NCI-H82 treated with DMSO at 0.1 percent for 48 hours (cell line): ENCODE data around the gene ENGASE.
"Not testable (repeated sequence)": the region's sequence is repeated elsewhere in the genome, so short reads cannot be mapped to it uniquely, and the experiment has no call there.

Experiments
- DNase-seq: peaks from one replicate; lab custom pipeline; 2025; ENCODE audit not compliant: unreplicated experiment; lab: John Stamatoyannopoulos, UW

Gene ENGASE

DNA sequence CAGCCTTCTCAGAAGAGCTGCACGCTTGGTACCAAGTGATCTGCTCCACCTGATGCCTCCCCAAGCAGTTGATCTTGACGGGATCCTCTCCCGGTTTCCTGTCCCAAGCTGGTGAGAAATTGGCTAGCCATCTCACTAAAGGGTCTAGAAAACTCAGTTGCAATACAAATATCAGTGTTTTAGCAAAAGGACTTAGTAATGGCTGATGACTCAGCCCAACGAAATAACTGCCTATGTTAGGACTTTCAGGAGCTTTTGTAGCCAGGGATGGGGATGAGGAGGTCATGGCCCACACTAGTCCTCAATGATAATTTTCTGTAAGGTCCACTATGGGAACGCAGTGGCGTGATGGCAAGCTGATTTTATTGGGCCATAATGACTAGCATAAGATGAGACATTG is 23.3 kb upstream of the ENGASE start:
- DNase-seq: no peak

GRCh38 chr17:79052131-79052530 is 22.5 kb upstream of the ENGASE start:
- no peak for DNase-seq

DNA sequence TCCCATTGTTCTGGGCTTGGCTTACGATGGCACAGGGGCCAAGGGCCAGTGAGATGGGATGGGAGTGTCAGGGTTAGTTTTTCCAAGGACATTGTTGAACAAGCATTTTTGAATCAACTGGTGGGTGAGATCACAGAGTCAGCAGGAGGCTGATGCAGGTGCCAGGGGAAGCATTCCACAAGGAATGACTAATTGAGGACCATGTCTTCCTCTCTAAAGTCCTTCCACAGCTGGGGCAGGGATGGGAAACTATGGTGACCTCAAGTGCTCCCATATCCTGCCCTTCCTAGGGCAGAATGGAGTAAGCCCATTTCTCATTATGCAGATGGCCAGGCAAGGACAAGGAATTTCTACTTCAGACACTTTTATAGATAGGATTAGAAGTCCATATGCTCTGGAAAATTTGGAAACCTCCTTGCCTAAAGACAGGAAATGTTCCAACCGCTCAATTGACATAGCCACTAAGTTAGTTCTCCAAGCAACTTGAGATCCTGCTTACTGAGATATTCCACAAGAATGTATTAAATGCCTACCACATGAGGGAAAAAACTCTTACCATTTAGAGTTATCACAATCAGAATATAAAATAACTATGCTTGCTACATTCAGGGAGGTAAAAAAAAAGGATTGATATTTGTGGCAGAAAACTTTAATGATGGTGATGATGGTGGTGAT is 21.2 kb upstream of the ENGASE start:
- no peak for DNase-seq

DNA sequence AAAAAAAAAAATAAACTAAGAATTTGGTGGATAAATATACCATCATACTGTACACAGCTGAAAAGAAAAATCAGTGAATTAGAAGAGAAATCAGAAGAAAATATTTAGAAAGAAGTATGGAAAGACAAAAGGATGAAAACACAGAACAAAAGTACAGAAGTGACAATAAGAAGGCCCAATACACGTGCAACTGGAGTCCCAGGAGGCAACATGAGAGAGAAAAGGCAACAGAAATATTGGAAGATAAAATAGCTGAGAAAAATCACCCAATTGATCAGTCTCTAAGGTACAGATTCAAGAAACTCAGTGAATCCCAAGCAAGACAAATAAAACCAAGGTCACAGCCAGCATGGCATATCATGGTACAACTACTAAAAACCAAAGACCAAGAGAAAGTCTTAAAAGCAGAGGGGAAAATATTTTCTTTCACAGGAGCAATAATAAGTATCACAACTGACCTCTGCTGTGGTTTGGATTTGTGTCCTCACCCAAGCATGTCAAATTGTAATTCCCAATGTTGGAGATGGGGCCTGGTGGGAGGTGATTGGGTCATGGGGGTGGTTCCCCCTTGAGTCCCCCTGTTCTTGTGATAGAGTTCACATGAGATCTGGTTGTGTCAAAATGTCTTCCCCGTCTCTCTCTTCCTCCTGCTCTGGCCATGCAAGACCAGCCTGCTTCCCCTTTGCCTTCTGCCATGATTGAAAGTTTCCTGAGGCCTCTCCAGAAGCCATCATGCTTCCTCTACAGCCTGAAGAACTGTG is 20.2 kb upstream of the ENGASE start:
- no peak for DNase-seq

GRCh38 chr17:79055197-79055596 is 19.4 kb upstream of the ENGASE start:
- DNase-seq: no peak

DNA sequence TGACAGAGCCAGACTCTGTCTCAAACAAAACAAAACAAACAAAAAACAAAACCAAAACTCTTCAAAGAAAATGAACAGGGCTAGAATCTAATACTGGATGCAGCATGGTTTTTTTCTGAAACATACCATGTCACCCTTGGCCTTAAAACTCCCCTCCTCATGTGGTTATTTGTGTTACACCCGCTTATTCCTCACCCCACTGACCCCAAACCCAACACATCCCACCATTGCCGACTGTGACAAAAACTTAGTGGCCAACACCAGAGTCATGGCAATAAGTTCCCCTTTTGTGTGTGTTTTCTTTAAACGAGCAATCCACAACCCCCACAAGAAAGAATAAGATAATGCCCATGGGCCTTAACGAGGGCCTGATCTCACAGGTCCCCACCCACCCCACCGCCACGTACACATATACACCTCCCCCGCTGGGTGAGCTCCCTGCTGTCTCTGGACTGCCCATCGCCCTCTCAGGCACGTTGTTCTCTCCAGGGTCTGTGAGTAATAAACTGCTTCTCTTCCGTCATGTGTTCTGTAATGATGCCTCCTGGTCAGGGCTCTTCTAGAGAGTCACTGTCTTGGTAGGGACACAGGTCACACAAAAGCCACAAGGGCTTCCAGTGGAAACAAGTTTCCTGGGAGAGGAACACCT is 16.8 kb upstream of the ENGASE start:
- DNase-seq: no peak

DNA sequence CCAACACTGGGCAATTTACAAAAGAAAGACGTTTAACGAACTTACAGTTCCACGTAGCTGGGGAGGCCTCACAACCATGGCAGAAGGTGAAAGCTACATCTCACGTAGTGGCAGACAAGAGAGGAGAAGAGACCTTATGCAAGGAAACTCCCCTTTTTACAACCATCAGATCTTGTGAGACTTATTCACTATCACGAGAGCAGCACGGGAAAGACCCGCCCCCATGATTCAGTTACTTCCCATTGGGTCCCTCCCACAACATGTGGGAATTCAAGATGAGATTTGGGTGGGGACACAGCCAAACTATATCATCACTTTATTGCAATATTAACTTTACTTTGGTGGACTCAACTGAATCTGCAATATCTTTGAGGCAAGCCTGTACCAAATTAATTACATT is 11.9 kb upstream of the ENGASE start:
- no peak for DNase-seq

GRCh38 chr17:79064026-79064425 is 10.6 kb upstream of the ENGASE start:
- DNase-seq: no peak

GRCh38 chr17:79065105-79065670 is 9.4 kb upstream of the ENGASE start:
- no peak for DNase-seq

DNA sequence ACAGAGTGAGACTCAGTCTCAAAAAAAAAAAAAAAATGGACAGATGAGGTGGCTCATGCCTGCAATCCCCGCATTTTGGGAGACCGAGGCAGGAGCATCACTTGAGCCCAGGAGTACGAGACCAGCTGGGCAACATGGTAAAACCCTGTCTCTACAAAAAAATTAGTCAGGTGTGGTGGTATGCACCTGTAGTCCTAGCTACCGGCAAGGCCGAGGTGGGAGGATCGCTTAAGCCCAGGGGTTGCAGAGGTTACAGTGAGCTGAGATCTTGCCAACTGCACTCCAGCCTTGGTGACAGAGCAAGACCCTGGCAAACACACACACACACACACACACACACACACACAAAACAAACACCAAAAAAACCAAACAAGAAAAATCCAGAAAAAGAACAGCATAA is 7.7 kb upstream of the ENGASE start:
- no peak for DNase-seq

DNA sequence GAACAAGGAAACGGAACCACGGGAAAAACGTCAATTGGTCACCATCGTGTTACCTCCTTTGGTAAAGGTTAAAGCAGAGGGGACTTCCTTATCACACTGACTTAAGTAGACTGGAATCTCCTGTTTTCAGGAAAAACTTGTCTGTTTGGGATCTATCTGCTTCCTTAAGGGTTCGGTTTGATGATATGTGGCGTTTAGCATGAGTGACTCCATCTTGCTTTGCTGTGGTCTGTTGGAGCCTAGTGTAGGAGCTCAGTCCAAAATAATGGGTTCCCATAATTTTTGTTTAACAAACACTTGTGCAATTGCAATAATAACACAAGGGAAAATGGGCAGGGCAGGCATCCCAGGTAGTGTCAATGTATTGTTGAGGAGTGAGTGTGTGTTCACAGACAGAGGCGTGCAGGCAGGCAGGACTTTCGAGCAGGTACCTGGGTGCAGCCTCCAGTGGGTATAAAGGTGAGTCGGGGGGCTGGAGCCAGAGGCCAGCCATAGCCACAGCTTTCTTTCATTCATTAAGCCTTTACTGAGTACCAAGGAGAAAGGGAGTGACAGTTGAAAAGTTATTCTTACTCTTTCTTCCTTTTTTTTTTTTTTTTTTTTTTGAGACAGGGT is 4.3 kb upstream of the ENGASE start:
- no peak for DNase-seq

DNA sequence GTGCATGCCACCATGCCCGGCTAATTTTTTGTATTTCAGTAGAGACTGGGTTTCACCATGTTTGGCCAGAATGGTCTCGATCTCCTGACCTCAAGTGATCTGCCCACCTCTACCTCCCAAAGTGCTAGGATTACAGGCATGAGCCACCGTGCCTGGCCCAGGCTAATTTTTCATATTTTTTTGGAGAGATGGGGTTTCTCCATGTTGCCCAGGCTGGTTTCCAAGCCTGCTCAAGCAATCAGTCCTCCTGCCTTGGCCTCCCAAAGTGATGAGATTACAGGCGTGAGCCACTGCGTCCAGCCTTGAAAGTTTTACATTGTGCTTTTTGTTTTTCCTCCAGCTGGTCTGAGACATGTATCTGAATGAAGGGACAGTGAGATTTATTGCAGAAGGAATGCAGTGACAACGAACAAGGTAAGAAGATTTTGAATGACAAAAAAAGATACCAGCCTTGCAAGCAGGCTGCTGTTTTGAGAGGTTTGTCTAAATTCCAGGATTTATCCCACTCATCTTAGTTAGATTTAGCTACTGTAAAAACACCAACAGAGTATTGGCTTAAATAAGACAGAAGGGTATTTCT is 3.4 kb upstream of the ENGASE start:
- DNase-seq: no peak

DNA sequence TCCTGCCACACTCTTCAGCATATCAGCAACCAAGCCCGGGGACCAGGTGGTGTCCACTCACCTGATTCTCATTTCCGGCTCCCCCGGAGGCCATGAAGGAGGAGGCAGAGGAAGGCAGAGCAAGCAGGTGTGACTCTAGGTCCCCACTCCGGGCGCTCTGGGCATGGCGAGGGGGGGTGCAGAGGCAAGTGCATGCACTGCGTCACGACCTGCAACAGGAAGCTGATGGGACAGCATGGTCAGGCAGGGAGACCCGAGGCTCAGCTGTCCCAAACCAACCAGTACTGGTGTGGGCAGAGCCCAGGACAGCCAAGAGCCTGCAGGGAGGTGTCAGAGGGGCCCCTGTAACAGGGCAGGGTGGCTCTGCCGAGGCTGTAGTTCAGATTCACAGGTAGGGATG is 2.1 kb upstream of the ENGASE start:
- no peak for DNase-seq

- no peak for DNase-seq
Observed at GRCh38 chr17:79073016-79073705, 1.5 kb upstream of the ENGASE start.

GRCh38 chr17:79073706-79074088 is 927 bp upstream of the ENGASE start:
- no peak for DNase-seq

DNA sequence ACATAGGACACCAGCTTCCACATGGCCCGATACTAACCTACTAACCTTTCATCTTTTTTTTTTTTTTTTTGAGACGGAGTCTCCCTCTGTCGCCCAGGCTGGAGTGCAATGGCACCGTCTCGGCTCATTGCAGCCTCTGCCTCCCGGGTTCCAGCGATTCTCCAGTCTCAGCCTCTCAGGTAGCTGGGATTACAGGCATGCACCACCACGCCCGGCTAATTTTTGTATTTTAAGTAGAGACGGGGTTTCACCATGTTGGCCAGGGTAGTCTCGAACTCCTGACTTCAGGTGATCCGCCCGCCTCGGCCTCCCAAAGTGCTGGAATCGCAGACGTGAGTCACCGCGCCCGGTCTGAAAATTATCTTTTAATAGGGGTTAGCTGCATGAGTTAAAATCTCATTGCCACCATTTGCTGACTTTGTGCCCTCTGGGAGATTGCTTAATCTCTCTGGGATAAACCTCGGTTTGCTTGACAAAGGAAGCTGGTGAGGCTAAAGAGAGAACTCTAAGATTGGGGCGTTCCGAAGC is 439 bp upstream of the ENGASE start:
- not testable (repeated sequence) for DNase-seq

GRCh38 chr17:79075446-79075750 is 774 bp downstream of the ENGASE start:
- DNase-seq: no peak

- DNase-seq: no peak
Observed at GRCh38 chr17:79075861-79076406, 1.3 kb downstream of the ENGASE start.

- no peak for DNase-seq
Observed at GRCh38 chr17:79077587-79077986, 3.0 kb downstream of the ENGASE start.

GRCh38 chr17:79078476-79079190 is 4.0 kb downstream of the ENGASE start:
- DNase-seq: no peak
